Islet precursor cell (in vitro differentiated cells): ENCODE measurements around the gene PPP1R13L.

Experiments used
- DNase-seq: peaks from one replicate; pipeline ENCODE4 v3.0.0-alpha.2; 2018

Gene PPP1R13L

DNA sequence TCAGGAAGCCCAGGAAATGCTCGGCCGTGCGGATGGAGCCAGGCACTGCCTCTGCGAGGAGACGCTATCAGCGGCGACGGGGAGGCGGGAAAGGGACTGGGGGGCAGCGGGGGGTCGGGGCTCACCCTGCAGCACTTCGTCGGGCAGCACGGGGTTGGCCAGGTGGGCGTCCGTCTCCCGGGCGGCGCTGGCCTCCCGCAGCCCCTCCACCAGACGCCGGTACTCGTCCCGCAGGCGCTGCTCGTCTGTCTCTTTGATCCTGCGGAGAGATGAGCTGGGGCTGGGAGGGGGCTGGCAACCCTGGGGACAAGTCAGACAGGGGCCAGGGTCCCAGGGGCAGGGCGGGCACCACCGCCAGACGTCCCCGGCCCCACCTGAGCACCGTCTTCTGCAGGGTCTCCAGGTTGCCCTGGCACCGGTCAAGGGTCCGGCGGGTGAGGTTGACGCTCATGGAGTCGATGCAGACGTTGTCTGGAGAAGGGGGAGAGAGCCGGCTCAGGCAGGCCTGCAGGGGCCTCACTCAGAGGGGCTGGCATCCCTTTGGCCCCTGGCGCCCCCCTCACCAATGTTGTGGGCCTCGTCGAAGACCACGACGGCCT, 40.9 kb downstream of the PPP1R13L start:
- DNase-seq: no peak

- no peak for DNase-seq
Observed at GRCh38 chr19:45362291-45362690, 42.6 kb downstream of the PPP1R13L start.

DNA sequence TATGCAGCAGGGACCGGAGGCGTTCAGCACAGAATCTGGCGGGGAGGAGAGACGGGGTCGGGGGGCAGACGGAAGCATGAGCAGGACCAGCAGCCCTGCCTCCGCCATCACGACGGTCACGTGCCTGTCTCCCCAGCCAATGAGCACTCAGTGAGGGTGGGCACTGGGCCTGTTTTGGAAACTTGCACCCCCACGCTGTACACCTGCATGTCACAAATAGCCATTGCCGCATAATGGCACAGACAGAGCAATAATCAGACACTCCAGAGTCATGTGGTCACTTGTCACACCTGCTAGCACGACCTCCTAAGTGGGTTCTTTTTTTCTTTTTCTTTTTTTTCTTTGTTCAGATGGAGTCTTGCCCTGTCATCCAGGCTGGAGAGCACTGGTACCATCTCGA, 43.3 kb downstream of the PPP1R13L start:
- DNase-seq: no peak

- DNase-seq: no peak
Observed at GRCh38 chr19:45358213-45358792, 46.6 kb downstream of the PPP1R13L start.

DNA sequence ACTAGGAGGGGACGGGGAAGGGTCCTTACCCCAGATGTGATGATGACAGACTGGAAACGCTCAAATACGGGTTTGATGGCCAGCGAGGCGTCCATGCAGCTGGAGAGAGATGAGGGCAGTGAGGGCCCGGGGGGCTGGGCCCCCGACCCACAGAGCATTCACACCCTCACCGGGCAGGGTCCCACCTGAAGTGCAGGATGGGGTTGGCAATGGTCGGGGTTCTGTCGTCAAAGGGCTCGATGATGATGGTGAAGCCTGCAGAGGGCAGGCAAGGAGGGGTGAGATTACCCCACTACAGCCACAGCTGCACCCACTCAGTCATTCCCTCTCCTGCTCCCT, 47.5 kb downstream of the PPP1R13L start:
- no peak for DNase-seq

DNA sequence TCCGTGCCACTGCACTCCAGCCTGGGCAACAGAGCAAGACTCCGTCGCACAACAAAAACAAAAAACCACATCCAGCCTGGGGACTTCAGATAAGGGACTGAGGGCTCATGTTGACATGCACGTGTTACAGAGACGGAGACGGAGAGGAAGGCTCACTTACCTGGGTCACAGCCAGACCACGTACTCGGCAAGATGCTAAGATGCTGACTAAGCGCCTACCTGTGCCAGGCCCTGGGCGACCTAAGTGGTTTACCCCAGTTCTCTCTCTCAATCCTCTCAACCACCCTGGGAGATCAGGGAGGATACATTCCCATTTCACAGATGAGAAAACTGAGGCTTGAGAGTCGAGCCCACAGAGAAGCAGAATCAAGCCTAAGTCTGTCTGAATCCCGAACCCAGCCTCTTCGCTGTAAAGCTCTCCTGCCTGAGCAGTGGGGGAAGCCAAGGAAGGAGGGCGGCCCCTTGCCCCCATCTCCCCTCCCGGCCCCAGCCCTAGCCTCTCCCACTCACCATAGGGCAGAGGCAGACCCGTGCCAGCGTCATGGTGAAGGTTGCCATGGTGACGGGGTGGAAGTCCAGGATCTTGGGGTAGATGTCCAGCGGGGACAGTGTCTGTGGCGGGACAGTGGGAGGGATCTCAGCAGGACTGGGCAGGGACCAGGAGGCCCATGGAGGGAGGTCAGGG, 48.0 kb downstream of the PPP1R13L start:
- no peak for DNase-seq

- no peak for DNase-seq
Observed at GRCh38 chr19:45355910-45356309, 49.0 kb downstream of the PPP1R13L start.

GRCh38 chr19:45355402-45355801, 49.5 kb downstream of the PPP1R13L start:
- no peak for DNase-seq

DNA sequence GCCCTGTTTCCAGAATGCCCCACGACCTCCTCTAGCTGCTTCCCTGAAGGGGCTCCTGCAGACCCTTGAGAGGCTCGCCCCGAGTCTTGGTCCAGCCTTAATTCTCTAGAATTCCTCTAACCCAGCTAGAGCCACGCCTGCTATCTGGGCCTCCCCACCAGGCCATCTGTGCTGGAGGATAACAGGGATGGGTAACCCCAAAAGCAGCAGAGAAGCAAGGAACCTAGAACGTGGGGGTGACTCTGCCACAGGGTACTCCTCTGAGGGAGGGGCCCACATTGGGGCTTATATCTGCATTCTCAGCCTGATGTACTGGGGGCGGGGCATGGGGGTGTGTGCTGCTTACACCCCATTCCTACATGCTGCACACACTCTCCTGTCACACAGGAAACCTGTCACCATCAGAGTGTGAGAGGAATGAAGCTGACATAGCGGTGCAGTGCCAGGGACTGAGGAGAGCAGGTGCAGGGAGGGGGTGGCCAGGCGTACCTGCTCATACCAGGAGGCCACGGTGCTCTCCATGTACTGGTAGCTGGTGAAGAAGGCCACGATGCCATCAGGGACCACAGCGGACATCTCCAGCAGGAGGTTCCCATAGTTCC, 50.5 kb downstream of the PPP1R13L start:
- no peak for DNase-seq

DNA sequence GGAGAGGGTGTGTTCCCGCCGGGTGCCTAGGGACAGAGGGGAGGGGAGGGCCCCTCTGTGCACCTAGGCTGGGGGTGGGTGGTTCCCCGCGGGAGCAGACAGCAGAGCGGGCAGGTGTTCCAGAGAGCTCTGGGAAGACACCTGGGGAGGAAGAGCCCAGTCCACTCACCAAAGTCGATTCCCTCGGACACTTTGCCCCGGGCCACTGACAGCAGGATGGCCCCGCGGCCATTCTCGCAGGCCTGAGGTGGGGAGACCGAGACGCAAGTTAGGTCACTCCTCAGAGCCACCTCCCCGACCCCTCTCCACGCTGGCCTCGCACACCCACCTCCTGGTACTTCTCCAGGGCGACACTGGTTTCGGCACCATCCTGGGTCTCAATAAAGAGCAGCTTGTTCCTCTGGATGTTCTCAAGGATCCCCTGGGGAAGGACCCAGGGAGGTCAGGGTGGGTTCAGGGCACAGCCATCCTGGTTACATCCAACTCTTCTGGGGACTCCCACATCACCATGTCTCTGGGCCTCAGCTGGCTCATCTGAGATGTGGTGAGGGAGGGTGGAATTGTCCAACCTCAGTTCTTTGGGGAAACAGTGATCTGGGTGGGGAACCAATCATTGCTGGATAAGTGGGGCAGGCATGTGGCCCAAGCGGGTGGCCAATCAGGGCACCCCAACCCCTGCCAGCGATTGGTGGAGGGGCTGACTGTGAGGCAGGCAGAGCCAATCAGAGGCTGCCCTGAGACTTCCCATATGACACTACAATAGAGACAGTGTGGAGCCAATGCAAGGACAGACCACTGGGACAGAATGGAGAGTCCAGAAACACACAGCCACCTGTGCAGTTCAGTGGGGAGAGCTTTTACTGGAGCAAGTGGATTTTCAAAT, 51.7 kb downstream of the PPP1R13L start:
- no peak for DNase-seq

- DNase-seq: no peak
Observed at GRCh38 chr19:45352471-45352870, 52.4 kb downstream of the PPP1R13L start.

GRCh38 chr19:45352062-45352461, 52.8 kb downstream of the PPP1R13L start:
- no peak for DNase-seq

DNA sequence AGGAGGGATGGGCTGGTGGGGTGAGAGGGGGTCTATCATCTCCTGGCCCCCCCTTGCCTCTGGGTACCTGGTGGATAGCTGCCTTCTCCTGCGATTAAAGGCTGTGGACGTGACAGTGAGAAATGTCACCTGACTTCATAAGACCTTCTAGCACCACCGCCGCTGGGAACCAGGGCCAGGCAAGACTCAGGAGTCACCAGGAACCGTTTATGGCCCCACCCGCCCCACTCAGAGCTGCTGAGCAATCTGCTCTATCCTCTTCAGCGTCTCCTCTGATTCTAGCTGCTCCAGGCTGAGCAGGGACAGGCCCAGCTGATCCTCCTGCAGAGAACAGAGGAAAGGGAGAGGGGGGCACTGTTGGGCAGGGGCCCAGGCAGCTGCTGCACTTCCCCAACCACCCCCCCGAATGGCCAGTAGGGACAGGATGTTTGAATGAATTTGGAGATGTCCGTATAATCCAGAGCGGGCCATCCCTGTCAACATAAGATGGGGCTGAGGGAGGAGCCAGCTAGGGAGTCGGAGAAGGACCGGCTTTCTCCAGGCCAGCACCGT, 53.4 kb downstream of the PPP1R13L start:
- no peak for DNase-seq

GRCh38 chr19:45350477-45351058, 54.3 kb downstream of the PPP1R13L start:
- no peak for DNase-seq

GRCh38 chr19:45349430-45349941, 55.4 kb downstream of the PPP1R13L start:
- DNase-seq: no peak

- DNase-seq: no peak
Observed at GRCh38 chr19:45349126-45349415, 55.8 kb downstream of the PPP1R13L start.

GRCh38 chr19:45348367-45349125, 56.3 kb downstream of the PPP1R13L start:
- DNase-seq: no peak

DNA sequence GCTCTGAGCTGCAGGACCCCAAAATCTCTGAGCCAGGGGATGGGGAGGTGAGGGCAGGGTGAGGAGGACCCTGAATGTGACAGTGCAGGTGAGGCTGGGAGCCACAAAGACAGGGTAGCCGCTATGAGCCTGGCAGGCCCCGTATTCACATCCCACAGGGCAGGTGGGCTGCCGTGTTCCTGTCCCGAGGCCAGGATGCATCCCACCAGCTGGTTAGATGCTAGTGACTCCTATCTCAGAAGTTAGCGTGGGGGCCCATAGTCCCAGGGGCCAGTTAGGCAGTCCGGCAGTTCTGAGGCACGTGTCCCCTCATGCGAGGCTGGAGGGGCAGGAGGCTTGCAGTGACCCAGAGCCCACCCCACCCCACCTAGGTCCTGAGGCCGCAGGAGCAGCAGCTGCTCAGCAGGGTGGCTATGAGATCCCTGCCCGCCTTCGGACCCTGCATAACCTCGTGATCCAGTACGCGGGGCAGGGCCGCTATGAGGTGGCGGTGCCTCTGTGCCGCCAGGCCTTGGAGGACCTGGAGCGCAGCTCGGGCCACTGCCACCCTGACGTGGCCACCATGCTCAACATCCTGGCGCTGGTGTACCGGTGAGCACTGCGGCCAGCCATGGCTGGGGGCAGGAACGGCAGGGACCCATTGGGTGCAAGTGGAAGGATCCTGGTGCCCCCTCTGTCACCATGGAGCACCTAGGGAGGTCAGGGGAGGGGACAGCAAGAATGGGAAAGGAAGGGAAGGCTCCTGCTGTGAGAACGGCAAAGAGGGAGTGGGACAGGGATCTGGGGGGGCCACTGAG, 57.1 kb downstream of the PPP1R13L start:
- no peak for DNase-seq

- DNase-seq: no peak
Observed at GRCh38 chr19:45346449-45346848, 58.4 kb downstream of the PPP1R13L start.

GRCh38 chr19:45345506-45345860, 59.4 kb downstream of the PPP1R13L start:
- no peak for DNase-seq
